Activated T-cell treated with anti-CD3 and anti-CD28 coated beads, Interleukin-2, amount 50 U/mL, for 48 hours (primary cell): ENCODE measurements around the gene ICA1.

Experiments used
- DNase-seq, 2 experiments: peaks; one replicate each; pipeline ENCODE4 v3.0.0-alpha.2; 2020

ICA1 gene

DNA sequence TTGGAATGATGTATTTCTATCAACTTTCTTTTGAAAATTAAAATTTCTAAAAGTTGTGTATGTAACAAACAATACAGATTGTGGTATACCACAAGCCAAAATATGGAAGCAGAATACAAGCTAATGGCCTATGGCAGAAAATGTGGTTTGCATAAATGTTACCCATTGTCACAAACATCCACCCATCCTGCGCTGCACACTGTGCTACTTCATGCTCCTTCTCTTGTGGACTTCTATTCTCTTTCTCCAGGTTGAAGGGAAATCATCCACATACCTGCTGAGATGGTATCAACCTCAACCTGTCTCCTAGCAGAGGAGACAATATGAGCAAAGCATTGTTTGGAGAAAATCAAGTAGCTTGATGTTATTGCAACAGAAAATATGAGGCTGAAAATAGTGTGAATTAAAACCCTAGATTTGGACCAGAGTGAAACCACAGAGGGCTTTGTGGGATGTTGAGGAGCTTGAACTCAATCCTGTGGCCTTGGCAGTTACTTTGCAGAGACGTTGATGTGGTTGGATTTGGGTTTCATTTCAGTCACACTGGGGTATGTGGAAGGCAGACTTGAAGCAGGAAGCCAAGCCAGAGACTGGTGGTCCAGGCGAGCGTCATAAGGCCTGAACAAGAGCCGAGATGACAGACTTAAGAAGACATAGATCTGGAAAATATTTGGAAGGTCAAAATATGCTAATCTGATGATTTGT is 63.8 kb downstream of the ICA1 start:
- peak; percentile 34 to 37 for DNase-seq

DNA sequence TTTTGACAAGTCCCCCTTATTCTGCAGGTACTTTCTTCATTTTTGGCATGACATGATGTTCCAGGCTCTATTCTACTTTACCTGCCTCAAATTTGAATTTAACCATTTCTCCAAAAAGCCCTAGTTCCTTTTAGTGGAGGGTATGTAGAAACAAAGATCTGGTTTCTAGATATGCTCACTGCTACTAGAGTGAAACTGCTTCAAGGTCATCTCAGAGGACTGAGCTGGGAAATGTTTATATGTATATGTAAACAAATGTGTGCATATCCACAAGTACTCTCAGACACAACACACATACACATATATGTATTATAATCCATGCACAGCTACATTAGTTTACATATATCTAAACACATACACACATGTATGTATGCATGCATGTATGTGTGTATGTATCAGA is 69.1 kb downstream of the ICA1 start:
- no peak for DNase-seq

DNA sequence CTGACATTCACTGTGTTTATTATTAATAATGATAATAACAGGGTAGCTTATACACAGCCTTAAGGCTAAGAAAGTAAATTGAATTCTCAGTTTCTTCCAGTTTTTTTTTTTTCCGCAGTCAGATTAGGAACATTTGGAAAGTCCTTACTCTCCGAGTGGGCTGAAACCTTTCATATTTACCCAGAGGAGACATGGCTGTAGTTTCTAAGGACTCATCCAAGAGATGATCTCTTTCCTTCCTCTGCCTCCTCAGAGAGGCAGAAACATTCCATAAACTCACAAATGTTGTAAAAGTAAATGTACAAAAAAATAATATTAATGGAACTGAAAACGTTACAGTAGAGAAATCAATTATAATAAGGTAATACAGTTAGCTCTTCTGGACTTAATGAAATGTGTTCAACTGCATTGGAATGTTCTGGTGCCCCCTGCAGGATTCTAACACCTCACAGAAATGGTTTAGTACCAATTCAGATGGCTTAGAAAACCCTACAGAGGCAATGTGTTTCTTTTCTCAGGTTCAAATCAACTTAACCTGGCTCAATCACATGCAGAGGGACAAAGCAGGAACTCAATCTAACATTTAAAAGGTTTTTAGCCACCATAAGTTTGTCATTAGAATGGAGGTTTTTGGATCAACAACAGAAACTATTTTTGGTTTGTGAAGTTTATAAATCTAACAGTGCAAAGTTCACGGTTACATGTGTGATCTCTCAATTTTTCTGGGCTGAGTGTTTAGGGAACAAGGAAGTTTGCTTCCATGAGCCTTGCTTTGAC is 71.7 kb downstream of the ICA1 start:
- peak; percentile 42 to 54 for DNase-seq

DNA sequence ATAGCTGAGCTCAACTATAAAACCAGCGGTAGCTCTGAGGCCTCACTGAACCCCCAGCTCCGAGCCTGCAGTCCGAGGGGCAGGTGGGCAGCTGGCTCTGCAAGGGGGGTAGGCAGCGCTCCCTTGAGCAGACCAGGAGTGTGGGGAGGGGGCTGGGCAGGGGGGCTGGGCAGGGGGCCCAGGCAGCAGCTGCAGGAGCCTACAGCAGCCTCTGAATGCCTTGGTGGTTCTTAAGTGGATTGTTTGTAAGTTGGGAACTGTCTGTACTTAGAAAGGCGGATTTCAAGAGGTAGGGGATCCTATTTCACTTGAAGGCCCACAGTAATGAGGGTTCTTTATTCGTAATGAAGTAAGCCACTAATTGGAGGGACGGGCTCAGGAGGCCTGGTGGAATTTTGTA is 72.3 kb downstream of the ICA1 start:
- DNase-seq, result no peak

DNA sequence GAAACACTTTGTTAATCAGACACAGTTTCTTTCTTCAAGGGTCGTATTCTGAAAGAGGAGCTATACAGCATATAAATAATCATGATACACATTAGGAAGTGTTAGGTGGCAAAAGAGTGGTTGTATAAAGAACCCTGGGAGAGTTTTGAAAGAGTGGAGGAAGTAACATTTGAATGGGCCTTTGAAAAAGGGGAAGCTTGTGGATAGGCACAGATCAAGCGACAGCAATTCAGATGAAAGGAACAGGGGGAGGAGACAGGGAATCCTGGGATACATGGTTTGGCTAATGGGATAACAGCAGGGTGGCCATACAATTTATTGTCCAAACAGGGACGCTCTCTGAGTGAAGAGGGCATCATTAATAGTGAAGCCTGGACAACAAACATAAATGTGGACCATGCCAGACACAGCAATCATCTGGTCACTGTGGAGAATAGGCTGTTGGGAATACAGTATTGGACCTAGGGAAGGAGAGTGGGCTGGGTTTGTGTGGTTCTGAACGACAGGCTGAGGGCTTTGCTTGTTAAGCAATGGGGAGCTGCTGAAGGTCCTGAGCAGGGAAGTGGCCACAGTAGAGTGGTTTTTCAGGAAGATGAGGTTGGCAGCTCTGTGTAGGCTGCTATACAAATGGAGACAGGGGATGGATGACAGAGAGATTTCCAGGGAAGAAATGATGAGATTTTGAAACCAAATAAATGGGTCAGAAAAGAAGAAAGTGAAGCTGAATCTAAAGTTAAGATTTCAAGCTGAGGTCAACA is 75.9 kb downstream of the ICA1 start:
- no peak for DNase-seq

DNA sequence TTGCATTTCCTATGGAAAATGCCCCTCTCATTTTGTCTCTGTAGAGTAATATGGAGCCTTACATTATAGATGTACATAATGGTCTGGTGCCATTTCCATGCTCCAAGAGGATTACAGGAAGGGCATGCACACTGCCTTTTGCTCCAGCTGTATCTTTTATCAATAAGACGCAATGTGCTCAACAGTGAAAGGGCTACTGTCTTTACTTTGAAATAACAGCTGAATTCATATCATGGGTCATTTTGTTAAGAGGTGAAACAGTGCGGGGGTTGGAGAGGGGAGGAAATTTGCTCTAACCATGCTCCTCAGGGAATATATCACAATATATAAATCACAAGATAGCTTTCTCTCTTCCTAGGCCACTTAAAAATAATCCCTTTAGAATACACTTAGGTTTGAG is 77.7 kb downstream of the ICA1 start:
- no peak for DNase-seq

DNA sequence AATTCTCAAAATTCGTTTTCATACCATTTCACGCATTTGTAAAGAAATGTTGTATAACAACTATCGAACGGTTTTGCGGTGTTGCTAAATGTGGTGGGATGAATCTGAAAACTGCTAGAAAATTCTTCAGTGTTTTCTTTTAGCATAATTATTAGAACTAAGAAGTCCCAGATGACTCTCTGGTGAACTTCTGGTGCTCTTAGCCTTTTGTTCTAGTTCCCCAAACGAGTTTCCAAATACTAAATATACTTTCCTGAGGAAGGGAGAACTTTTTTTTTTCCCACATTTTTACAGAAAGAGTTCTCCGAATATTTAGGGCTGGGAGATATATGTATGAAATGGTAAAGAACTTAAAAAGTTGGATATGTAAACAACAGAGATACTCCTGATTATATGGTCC is 82.5 kb downstream of the ICA1 start:
- DNase-seq, result no peak

DNA sequence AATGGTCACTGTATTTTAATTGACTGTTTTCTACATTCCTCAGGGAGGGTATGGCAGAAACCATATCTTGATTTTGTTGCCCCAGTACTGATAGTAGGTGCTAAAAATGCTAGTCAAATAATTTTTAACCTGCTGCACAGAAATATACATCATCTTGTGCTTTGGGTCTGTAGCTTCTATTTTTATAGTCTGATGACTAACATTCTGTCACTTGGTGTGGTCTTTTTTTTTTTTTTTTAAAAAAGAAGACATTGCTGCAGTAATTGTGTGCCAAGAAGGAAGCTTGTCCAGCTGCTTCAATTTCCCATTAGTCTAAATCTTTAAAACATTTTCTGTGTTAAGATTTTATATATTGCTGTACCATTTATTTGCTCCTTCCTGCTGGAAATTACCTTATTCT is 83.6 kb downstream of the ICA1 start:
- DNase-seq, result no peak

DNA sequence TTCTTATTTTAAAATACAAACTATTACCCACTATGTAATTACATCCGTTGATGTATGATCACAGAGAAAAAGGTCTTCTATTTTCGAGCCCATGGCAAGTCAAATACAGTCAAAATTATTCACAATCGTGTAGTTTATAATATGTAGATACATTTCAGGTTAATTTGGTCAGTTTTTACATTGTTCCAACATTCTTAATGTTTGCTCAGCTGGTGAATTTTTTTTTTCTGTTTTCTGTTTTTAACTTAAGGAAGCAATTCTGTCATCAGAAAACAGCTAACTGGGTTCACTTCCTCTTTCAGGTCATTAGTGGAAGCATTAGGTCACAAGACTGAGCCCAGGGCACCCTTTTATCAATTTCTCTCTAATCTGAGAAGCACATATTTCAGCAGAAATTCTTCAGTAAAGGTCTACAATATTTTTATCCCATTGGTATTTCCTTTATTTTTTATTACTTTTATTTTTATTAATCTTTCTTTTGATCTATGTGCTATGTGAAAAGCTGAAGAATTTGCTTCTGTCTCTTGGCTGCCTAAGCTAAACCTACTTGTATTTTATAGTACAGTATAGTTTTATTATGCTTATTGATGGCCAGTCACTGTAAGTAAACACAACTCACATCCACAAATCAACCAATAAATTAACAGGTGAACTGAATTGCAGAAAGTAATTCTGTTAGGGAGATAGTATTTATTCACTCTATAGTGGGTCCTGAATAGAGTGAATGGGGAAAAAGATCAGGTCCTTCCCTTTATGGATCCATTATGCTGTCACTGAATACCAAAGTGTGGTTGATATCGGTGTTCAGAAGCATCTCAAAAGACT is 84.6 kb downstream of the ICA1 start:
- no peak for DNase-seq

DNA sequence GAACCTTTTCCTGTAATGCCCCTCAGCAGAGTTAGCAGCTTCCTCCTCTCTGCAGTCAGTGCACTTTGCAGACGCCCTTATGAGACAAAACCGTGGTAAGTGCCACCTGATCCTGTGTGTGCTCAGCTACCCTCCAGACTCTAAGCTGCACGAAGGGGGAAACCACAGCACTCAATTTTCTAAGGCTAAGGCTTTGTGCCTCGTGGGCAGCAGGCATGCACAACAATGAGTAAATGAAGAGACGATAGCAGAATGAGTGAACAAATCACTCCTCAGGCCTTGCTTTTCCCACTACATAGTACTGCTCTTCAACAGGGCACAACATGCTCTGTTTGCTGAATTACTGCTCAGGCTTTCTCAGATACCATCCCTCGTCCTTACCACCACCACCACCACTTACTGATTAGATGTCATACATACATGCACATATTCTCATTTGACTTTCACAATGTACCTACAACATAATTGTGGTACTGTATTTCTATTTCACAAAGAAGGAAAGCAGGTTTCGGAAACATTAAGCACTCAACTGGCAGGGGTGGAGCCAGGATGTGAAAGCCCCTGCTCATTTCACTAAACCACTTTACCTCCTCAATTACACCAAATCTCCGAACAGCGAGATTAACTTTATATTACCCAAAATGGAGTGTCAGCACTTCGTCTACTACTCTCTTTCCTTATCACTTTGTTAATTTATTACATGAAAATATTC is 85.4 kb downstream of the ICA1 start:
- peak; percentile 63 to 70 for DNase-seq

DNA sequence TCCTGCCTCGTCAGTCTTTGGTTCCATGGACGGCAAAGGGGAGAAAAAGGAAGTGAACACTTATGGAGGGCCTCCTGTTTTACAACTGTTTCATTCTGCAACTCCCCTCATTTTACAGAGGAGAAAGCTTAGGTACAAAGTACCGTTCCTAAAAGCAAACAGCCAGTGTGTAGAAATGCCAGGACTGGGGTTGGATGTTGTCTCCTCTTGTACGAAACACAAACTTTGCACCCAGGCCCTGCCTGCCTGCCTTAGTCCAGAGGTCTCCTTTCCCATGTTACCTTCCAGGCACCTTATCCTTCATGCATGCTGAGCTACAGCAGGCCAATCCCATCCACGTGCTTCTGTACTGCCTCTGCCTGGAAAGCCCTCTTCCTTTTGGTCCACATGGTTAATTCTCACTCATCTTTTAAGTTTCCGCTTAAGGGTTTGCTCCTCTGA is 86.0 kb downstream of the ICA1 start:
- no peak for DNase-seq

DNA sequence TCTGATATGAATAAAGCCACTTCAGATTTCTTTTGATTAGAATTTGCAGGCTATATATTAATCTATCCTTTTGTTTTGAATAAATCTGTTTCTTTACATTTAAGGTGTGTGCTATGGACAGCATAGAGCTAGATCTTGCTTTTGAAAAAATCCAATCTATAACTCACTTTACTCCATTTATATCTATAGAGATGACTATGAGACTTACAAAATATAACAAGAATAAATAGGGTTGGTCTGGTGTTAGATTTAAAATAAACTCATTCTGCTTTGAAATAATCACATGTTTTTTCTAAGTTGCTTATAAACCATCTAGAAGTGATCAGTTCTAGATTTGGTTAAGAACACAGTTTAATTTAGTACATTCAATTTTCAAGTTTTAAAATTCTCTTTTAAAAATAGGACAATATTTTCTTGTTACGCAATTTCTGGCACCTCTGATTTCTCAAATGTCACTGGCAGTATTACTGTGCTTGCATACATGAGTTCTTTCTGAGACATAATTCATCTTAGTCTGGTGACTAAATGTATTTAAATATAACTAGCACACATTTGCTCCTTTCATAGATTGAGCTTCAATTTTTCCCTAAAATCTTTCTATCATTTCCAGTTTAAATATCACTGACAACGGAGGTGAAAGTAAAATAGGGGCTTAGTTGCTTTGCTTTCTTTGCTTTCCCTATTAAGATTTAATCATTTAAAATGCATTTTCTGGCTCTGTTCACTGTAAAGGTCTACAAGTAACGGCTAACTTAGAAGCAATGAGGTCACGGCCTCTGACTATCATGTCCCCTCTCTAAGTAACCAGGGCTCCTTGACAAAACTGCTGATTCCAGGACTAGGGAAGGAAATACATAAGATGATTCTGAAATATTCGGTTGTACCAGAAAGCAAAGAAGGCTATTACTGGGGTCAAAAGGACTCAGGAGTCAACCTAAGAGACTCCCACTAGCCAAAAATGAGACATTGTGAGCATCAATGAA is 89.3 kb downstream of the ICA1 start:
- DNase-seq, result no peak

DNA sequence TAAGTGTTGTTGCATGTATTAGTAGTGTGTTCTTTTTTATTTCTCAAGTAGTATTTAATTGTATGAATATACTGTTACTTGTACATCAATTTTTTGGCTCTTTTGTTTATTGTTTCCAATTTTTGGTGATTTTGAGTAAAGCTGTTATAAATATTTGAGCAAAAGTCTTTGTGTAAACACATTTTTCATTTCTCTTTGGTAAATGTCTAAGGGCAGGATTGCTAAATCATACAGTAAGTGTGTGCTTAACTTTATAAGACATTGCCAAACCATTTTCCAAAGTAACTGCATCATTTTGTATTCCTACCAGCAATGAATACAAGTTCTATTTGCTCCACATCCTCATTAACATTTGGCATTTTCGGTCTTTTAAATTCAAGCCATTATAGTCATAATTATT is 92.8 kb downstream of the ICA1 start:
- no peak for DNase-seq

DNA sequence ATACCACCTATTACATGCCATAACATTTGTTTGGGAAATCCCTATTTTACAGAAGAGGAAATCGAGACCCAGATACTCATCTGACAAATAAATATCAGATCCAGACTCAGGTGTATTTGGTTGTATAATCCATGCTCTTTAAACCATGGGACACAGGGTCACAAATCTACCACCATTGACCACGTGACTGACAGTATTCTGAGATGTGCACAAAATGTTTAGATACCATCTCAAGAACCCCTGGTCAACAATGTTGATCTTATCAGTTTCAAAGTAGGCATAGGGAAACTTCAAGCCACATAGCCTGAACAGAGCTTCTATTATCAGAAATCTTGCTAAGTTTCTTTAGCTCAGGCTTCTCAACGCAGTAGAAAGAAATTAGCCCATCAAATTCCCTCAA is 93.6 kb downstream of the ICA1 start:
- DNase-seq, result no peak

DNA sequence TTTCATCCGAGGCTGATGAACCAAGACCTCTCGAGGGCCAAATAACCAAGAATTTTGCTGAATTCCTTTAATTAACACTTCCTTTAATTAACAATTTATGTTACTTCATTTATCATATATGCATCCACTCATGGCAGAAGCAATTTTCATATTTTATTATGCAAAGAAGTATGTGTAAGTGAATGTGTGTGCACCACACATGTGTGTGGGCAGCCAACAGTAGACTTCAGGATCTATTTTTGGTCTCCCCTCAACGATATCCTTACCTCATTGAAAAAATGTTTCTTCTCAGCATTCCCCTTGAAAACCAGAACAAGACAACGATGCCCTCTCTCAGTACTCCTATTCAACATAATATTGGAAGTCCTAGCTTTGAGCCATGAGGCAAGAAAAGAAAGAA is 96.8 kb downstream of the ICA1 start:
- no peak for DNase-seq

DNA sequence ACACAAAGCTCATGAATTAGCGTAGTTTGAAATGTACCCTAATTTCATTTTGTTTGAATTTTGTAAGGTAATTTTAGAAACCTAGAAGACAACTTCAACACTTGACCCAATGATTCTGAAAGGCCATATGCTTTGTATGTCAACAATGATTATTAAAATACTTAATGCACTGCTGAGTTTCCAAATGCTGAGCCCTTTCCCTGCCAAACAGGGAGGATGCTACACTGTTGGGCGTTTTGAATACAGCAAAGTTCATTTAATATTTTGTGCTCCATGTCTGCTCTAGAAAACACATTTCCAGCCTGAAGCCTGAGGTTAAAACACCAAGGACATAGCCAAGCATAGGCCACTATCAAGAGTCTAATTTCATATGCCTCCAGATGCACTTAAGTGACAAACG is 99.8 kb downstream of the ICA1 start:
- DNase-seq, result no peak

DNA sequence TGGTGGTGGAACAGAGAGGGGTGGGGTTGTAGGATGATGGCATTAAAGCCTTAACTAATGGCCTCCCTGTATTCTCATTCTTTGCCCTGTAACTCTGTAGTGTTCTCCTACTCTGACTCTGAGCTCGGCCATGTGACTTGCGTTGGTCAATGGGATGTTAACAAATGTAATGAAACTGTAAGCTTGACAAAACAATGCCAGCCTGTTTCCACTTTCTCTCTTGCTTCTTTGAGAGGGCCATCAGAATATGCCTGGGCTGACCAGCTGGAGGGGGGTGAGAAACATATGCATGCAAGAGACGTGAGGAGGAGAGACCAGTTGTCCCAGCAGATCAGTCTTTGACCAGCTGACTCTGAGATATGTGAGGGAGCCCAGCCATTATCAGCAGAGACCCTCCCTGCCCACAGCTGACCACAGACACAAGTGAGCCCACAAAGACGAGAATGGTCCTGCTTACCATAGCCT is 100.6 kb downstream of the ICA1 start:
- no peak for DNase-seq

DNA sequence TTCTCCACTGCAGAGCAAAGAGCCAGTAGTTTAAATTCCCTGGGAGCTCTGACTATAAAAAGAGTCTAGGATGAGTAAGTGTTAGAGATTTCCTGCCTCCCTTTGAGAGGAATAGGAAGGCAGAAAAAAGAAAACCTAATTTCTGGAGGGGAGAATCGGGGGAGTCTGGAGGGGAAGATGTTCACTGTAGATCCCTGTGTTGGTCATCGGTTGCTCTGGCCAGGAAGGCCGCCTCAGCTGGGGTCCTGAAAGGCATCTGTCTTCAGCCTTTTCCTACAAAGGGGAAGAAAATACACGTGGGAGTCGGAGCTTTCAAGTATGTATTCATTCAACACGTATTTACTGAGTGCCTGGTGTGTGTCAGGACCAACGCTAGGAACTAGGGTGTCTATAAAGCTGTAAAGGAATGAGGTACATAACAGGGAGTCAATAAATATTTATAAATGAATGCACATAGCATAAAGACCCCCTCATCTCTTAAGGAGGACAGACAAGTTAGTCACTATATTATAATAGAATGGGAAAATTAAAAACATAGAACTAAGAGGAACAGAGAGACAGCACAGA is 101.1 kb downstream of the ICA1 start:
- no peak for DNase-seq

DNA sequence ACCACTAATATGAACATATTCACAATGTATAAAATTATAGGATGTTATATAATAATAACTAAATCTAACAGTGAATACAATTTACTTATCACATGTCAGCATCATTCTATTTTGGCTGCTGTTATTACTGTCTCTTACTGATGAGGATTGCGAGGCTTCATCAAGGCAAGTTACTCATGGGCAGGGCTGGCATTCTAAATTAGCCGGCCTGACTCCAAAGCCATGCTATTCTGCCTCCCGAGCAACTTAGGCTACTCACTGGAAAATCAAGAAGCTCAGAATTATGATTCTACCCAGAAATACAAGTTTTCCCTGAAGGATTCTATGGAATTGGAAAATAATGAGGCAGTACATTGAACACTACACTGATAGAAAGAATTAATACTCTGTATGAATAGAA is 101.7 kb downstream of the ICA1 start:
- DNase-seq, result no peak

DNA sequence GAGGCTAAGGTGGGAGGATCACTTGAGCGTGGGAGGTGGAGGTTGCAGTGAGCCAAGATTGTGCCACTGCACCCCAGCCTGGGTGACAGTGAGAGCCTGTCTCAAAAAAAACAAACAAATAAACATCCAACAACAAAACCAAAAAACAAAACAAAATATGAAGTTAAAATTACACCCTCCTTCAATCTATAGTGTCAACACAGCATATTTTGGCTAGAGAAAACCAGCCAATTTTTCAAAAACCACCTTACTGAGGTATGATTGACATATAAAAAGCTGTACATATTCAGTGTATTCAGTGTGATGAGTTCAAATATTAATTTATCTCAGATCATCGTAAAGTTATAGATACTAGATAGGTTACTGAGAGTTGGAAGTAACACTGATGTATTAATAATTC is 102.4 kb downstream of the ICA1 start:
- DNase-seq, result no peak

DNA sequence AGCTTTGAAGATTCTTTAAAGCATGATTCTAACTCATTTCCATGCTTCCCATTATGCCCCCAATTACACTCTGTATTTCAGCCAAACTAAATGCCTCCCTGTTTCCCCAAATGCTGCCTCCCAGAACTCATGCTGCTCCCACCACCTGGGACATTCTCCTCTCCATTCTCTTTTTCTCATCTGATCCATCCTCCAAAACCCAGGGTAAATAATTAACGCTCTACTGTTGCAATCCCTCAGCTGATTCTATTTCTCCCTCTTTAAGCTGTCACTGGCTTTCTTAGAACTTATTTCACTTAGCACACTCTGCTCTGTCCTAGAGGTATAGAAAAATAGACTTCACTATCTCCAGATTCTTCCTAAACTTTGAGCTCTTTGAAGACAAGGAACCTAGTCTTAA is 104.7 kb downstream of the ICA1 start:
- DNase-seq, result no peak
